Large intestine (tissue), 3 donors: ENCODE data around the gene KIF9. TPM values are rescaled to one million over a fixed set of nuclear protein-coding genes. Genes with fewer than 3 reads are reported as not detected.
"Not testable (repeated sequence)": the region's sequence is repeated elsewhere in the genome, so short reads cannot be mapped to it uniquely, and the experiment has no call there.

Source experiments
- DNase-seq, 2 donors: peaks; one replicate each; pipeline versions ENCODE4 v3.0.0 to v3.0.0-alpha.2; 2013
- H3K27ac ChIP-seq: one replicate; pipeline ENCODE4 v1.5.1; 2013; ENCODE audit warnings: low read length
- H3K27me3 ChIP-seq: 2 replicates; pipeline ENCODE4 v1.6.1; 2013; ENCODE audit warnings: low read length; ENCODE audit not compliant: control insufficient read depth, insufficient read depth
- H3K36me3 ChIP-seq: 2 replicates; pipeline ENCODE4 v1.6.1; 2013; ENCODE audit warnings: low read length; ENCODE audit not compliant: control insufficient read depth, insufficient read depth
- H3K4me1 ChIP-seq: one replicate; pipeline ENCODE4 v1.6.1; 2013; ENCODE audit warnings: low read length; ENCODE audit not compliant: control insufficient read depth, insufficient read depth
- H3K4me3 ChIP-seq: one replicate; pipeline ENCODE4 v1.5.1; 2013; ENCODE audit warnings: low read length
- H3K9me3 ChIP-seq: one replicate; pipeline ENCODE4 v1.6.1; 2013; ENCODE audit warnings: mild to moderate bottlenecking, low read depth, low read length, moderate library complexity; ENCODE audit not compliant: control insufficient read depth
- WGBS: methylation state at CpG from one replicate; pipeline ENCODE4 v1.1.5; 2013; ENCODE audit warnings: low lambda C conversion rate; ENCODE audit not compliant: insufficient coverage; 5-methylcytosine and 5-hydroxymethylcytosine counted together
- polyA plus RNA-seq: library from polyadenylated mRNA; unstranded; fragments of 120-200 nt; gene quantifications from one replicate; pipeline ENCODE4 v1.2.1, GENCODE V29; 2013

KIF9 gene
- polyA plus RNA-seq, 1 donor = 11.2 TPM

- H3K4me3 ChIP-seq = no peak overlapping the region
- no peaks in the 10 kb centered on the region for H3K36me3 ChIP-seq
- no peaks in the 10 kb centered on the region for H3K27me3 ChIP-seq
- WGBS = no CpG with 5 or more reads among the region's 5 CpGs
- no peaks in the 10 kb centered on the region for H3K4me1 ChIP-seq
- no peaks in the 10 kb centered on the region for H3K9me3 ChIP-seq
- H3K27ac ChIP-seq = no peak overlapping the region
- DNase-seq = no peak
Observed at GRCh38 chr3:47251689-47252088, 30.9 kb downstream of the KIF9 start.

GRCh38 chr3:47251085-47251484 is 31.5 kb downstream of the KIF9 start:
- H3K4me1 ChIP-seq, H3K27me3 ChIP-seq, H3K9me3 ChIP-seq, DNase-seq, H3K36me3 ChIP-seq, H3K27ac ChIP-seq, H3K4me3 ChIP-seq: not testable (repeated sequence)
- WGBS = no CpG with 5 or more reads among the region's 3 CpGs

GRCh38 chr3:47250309-47251060 is 32.1 kb downstream of the KIF9 start:
- H3K9me3 ChIP-seq = no peaks in the 10 kb centered on the region
- no peaks in the 10 kb centered on the region for H3K4me1 ChIP-seq
- no peak overlapping the region for H3K4me3 ChIP-seq
- H3K27me3 ChIP-seq = no peaks in the 10 kb centered on the region
- no peaks in the 10 kb centered on the region for H3K36me3 ChIP-seq
- DNase-seq = no peak
- no peak overlapping the region for H3K27ac ChIP-seq
- 100% methylated on average over 1 of the region's 7 CpGs for WGBS

GRCh38 chr3:47247131-47248064 is 35.2 kb downstream of the KIF9 start:
- WGBS = no CpG with 5 or more reads among the region's 14 CpGs
- Histone ChIP-seq H3K9me3 (no peaks in the 10 kb centered on the region), H3K36me3 (no peaks in the 10 kb centered on the region), H3K27me3 (no peaks in the 10 kb centered on the region), H3K4me3 (no peak overlapping the region), H3K4me1 (no peaks in the 10 kb centered on the region), H3K27ac (no peak overlapping the region)
- no peak for DNase-seq

GRCh38 chr3:47245271-47245670 is 37.3 kb downstream of the KIF9 start:
- no peaks in the 10 kb centered on the region for H3K4me1 ChIP-seq
- H3K4me3 ChIP-seq = no peak overlapping the region
- H3K27ac ChIP-seq = no peak overlapping the region
- H3K36me3 ChIP-seq = no peaks in the 10 kb centered on the region
- WGBS = no CpG with 5 or more reads among the region's 2 CpGs
- no peaks in the 10 kb centered on the region for H3K27me3 ChIP-seq
- no peak for DNase-seq
- H3K9me3 ChIP-seq = no peaks in the 10 kb centered on the region

GRCh38 chr3:47244531-47245100 is 38.0 kb downstream of the KIF9 start:
- DNase-seq = no peak
- H3K27ac ChIP-seq = no peak overlapping the region
- H3K4me1 ChIP-seq = no peaks in the 10 kb centered on the region
- H3K9me3 ChIP-seq = no peaks in the 10 kb centered on the region
- no CpG with 5 or more reads among the region's 10 CpGs for WGBS
- no peaks in the 10 kb centered on the region for H3K36me3 ChIP-seq
- no peaks in the 10 kb centered on the region for H3K27me3 ChIP-seq
- H3K4me3 ChIP-seq = no peak overlapping the region

GRCh38 chr3:47243419-47244147 is 39.0 kb downstream of the KIF9 start:
- no peaks in the 10 kb centered on the region for H3K9me3 ChIP-seq
- H3K4me3 ChIP-seq = no peak overlapping the region
- no peak overlapping the region for H3K27ac ChIP-seq
- no CpG with 5 or more reads among the region's 9 CpGs for WGBS
- no peak for DNase-seq
- no peaks in the 10 kb centered on the region for H3K4me1 ChIP-seq
- no peaks in the 10 kb centered on the region for H3K36me3 ChIP-seq
- H3K27me3 ChIP-seq = no peaks in the 10 kb centered on the region

GRCh38 chr3:47239929-47240328 is 42.7 kb downstream of the KIF9 start:
- no CpG with 5 or more reads among the region's 6 CpGs for WGBS
- H3K27ac ChIP-seq = no peak overlapping the region
- no peak overlapping the region for H3K4me3 ChIP-seq
- H3K4me1 ChIP-seq = peaks cover 5% of the 10 kb centered on the region
- no peaks in the 10 kb centered on the region for H3K36me3 ChIP-seq
- no peaks in the 10 kb centered on the region for H3K27me3 ChIP-seq
- DNase-seq = no peak
- H3K9me3 ChIP-seq = no peaks in the 10 kb centered on the region

- no peak overlapping the region for H3K27ac ChIP-seq
- H3K9me3 ChIP-seq = no peaks in the 10 kb centered on the region
- no CpG with 5 or more reads among the region's 3 CpGs for WGBS
- H3K4me3 ChIP-seq = no peak overlapping the region
- no peak for DNase-seq
- peaks cover 8% of the 10 kb centered on the region for H3K4me1 ChIP-seq
- H3K27me3 ChIP-seq = no peaks in the 10 kb centered on the region
- no peaks in the 10 kb centered on the region for H3K36me3 ChIP-seq
Observed at GRCh38 chr3:47238017-47238416, 44.6 kb downstream of the KIF9 start.

GRCh38 chr3:47228088-47228487 is 54.5 kb downstream of the KIF9 start:
- no CpG with 5 or more reads among the region's 1 CpG for WGBS
- DNase-seq = no peak
- Histone ChIP-seq H3K27me3 (no peaks in the 10 kb centered on the region), H3K27ac (no peak overlapping the region), H3K4me1 (no peaks in the 10 kb centered on the region), H3K9me3 (no peaks in the 10 kb centered on the region), H3K4me3 (no peak overlapping the region), H3K36me3 (no peaks in the 10 kb centered on the region)
